GM18868 (cell line): ENCODE measurements around the gene METTL16.

Experiments used
- ATAC-seq: cut with Tn5 transposase; IDR thresholded peaks from one replicate; pipeline ENCODE4 v1.9.1; 2021; ENCODE audit warnings: mild to moderate bottlenecking, moderate library complexity; ENCODE audit not compliant: unreplicated experiment

Gene METTL16

DNA sequence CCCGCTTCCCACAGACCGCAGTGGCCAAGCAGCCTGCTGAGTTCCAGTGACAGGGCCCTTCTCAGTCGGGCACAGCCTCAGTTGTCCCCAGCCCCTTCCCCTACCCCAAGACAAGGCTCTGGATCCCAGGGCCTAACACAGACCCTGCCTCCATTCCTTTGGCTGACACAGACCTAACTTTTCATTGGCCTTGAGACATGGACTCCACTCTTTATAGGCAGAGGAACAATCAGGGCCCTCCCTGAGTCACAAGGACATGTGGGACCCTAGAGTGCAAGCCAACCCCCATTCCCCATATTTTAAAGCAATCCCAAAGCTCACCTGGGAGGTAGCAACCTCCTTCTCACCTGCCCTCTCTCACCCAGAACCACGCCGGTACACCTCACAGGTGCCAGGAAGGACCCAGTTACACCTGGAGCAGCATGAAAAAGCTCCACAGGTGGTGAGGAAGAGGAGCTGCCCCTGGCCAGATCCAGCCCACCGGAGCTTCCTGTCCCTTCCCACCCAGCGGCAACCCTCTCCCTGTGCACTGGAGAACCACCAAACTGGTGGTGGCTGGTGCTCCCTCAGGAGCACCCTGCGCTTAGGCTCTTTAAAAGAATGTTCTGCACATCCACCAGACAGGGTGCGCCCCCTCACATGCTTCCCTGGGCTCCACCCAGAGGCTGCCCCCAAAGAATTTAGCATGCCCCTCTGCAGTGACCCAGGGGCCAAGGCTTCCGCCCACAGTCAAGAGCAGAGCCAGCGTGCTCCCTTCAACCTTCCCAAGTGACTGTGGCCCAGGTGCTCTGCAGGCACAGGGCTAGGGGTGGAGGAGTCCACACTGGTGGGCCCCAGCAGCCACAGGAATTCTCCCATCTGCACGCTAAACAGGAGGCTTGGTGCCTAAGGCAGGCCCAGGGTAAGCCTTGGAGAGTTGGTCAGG lies 114.2 kb downstream of the METTL16 start:
- ATAC-seq = no peak

DNA sequence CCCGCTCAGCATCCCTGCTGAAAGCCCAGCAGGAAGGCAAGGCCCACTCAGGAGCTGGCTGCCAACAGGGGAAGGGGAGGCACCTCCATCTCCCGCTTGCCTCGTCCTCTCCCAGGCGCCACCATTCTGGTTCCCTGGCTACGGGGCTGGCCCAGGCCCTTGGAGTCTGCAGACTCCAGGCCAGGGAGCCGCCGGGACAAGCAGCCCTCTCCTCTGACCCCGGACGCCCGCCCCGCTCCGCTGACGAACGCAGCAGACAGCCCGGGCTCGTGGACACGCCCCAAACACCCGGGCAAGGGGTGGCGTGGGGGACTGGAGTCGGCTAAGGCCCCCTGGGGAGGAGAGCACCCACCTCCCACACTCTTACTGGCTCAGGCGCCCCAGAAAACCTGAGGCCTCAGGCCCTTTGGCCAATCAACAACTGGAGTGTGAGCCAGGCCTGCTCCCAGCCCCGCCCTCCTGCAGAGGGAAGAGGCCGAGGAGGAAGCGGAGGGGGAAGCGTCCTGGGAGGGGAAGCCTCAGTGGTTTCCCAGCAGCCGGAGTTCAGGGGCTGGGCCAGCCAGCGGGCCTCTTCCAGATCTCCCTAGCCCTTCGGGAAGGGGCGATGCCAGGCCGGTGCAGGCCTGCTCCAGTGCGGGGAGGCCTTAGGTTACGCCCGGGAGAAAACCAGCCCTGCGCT lies 115.0 kb downstream of the METTL16 start:
- no peak for ATAC-seq

DNA sequence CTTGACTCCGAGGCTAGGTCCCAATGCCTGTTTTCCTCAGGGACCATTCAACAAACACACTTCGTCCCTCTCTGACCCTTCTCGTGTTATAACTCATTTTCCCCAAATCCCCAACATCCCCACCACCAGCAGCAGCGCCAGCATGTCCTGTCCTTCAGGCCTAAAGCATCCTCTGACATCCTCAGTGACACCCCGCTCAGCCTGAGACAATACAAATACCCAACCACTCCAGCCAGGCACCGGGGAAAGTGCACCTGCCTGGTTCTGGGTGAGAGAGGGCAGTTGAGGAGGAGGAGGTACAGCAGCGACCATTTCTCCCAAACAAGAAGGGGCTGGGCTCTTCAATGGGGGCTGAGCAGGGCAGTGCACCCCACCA lies 115.5 kb downstream of the METTL16 start:
- no peak for ATAC-seq

DNA sequence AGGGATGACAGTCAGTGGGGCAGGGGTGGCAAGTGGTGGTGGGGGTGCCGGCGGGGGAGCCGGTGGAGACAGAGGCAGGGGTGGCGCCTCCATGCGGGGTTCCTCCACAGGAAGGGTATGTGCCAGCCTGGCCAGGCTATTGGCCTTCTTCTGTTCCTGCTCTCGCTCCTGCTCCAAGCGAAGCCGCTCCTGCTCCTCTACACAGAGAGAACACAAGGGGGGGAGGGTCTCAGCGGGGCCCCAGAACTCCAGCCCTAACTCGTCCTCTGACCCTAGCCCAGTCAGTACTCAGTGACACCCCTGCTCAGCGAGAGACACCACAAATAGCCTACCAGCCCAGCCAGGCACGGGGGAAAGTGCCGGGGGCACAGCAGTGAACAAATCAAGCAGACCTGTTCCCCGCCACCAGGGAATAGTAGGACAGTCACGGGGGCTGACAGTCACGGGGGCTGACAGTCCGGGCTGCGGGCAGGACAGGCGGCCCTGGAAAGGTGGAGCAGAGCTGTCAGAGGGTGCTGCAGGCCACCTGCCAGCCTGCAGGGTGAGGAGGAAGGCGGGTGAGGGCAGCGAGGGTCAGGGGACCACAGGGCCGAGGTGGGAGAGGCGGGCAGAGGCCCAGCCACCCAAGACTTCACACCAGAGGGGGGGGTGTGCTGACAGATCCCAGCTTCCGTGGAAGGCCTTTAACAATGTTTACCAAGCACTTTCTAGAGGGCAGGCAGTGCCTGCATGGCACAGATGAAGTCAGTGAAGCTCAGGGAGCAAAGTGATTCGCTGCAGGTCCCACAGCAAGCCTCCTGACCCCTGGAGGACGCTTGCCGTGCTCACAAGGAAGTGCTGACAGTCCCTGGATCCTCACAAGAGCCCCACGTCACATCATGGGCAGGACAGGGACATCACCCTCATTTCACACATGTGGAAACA lies 116.2 kb downstream of the METTL16 start:
- ATAC-seq = no peak

DNA sequence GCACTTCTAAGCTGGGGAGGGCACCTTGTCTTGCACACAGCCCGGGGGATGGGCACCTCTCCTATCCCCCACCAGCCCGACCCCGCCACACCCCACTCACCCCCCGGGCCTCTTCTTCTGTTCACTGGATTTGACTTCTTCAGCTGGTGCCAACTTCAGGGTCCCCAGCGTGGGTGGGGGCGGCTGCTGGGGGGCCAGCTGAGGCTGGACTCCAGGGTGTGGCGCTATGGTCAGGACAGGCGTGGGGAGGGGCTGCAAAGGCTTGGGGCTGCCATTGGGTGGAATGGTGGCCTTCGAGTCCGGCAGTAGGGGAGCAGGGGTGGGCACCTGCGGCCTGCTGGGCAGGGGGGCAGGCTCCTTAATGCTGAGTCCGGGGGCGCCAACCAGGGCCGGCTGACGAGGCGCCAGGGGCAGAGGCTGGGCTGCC lies 116.9 kb downstream of the METTL16 start:
- ATAC-seq = no peak

DNA sequence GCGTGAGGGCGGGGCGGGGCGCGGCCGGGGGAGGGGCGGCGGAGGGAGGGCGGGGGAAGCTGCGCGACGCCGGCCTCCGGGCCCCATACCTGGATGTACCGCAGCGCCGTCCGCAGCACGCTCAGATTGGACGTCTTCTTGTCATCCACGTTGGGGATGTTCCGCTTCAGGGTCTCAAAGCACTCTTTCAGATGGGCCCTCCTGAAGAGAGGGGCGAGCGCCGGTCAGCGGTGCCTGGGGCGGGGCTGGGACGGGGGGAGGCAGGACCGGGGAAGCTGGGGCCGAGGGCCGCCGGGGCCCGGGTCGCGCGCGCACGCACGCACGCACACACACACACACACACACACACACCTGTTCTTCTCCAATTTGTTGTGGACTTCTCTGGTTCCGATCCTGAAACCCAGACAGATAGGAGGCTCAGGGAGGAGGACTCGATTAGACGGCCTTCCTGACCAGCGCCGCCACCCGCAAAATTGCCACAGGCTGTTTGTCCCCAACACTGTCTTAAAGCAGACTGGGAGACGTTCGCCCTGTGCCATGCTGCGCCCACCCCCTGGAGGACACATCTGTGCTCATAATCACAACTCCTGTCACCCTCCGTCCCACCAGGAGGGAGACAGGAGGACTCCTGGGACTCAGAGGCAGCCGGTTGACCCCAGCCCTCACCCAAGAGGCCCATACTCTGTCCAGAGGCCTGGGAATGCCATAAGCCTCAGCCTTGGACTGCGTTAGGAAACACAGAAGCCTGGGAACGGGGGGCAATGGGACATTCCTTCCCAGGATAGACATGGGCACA lies 117.5 kb downstream of the METTL16 start:
- no peak for ATAC-seq

DNA sequence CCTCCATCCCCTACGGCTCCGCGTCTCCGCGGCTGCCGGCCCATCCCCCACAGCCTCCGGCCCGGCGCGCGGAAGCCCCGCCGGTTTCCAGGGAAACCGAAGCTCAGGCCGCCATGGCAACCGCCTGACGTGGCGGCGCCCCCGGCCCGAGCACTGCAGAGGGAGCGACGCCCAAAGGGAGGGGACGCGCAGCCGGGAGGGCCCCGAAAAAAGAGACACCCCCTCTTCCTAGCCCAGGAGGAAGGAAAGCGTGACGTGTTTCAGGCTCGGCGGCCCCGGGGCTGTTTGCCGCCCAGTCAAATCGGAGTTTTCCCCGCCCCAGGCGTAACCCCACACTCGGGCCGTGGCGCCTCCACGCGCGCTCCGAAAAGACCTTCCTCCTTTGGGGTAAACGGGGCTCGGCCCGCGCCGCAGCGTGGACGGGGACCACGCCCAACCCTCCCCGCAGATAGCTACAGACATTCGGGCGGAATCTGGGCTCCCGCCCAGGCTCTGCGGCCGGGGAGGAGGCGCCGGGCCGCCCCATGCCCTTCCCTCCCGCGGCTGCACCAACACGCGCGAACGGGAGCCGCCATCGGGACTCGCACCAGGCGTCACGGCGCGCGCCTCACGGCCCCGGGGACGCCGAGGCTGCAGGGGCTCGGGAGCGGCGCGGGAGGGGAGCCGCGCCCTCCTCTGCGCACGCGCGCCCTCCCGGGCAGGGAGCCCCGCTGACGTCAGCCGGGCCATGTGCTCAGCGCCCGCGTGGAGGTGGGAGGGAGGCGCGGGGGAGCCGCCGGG lies 118.3 kb downstream of the METTL16 start:
- ATAC-seq = peak; percentile 39

DNA sequence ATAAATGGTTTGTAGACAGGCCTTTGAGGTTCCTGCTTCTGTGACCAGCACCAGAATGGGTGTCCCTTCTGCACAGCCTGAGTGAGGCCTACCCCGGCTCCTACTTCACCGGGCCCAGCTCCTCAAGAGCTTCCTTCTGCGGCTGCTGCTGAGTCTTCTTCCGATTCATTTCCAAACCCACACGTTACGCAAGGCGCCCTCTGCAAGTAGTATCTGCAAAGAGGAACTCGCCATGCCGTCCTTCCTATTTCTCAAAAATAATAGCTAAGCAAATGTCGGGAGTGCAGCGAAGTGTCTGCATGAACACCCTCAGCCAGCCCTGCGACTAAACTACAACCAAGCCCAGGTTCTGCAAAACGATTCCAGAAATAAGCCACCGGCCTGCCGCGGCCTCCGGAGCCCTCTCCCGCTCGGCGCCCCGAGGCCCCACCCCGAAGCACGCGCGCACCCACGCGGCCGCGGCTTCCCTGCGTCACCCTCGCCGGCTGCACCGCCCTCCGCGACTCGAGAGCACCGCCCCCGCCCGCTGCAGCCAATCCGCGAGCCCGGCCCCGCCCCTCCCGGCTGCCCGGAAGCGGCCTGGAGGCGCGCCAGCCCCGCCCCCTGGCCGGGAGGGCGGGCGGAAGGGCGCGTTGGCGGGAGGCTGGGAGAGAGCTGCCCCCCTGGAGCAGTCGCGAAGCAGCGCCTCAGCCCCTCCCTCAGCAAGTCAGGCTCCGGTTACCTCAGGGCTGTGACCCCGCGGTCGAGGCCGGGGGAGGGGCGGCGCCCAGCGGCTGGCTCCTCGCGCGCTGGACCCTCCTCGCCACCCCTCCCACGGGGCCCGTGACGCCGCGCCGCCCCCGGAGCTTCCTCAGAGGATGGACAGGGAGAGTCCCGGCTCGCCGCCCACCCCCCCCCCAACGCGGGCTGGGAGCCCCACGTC lies 119.2 kb downstream of the METTL16 start:
- peak; percentile 57 for ATAC-seq

DNA sequence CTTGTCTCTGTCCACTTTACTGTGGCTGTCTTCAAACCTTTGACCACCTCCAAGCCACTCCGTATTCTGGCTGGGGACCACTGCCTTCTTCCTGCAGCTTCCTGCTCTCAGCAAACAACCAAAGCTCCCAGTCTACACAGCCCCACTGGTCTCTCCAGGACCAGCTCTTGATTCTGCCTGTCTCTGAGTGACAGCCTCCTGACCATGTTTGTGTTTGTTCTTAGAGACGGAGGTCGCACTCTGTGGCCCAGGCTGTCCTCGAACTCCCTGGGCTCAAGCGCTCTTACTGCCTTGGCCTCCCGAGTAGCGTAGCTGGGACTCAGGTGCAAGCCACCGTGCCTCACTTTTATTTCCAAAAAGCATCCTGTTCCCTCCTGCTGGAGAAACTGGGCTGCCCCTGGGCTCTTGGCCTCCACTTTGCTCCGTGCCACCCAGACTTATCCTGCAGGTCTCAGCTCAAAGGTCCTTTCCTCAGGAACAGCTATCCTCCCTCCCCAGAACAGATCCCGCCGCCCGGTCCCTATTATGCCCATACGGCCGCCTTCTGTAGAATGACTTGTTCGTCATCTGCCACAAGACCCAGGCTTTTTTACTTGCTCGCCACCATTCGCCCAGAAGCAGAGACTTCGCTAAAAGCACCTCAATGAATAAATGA lies 120.0 kb downstream of the METTL16 start:
- ATAC-seq = no peak

DNA sequence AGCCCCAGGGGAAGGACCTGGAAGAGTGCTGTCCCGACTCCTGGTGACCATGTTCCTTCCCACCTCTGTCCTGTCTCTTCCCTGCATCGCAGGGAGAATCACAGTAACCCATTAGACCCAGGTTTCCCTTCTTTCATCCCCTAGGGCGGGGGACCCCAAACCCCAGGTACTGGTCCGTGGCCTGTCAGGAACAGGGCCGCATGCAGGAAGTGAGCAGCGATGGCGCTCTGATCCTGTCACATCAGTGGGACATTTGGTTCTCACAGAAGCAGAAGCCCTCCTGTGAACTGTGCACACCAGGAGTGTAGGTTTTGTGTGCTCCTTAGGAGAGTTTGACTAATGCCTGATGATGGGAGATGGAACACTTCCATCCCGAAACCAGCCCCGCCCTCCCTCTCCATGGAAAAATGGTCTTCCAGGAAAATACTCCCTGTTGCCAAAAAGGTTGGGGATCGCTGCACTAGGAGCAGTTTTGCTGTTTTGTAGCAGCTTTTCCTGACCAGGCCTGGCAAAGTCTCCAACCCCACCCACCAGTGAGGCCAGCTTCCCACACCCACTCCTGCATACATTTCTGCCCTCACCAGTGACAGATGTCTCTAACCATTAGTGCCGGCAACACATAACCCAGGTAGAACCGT lies 121.4 kb downstream of the METTL16 start:
- no peak for ATAC-seq

DNA sequence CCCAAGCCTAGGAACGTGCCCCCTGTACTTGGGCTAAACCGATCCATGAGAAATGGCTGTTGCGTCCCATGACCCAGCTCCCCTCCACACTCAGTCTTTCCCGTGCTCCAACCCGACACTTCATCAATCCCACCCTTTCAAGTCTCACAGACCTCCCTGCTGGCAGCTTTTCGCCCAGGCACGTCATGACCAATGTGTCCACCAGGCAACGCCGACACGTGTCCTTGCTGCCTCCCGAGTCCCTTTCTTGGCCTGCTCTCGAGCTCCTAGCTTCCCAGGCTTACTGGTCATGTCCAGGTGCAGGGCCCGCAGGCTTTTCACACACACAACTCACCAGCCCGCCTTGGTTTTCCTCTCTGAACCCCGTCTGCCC lies 123.0 kb downstream of the METTL16 start:
- no peak for ATAC-seq

DNA sequence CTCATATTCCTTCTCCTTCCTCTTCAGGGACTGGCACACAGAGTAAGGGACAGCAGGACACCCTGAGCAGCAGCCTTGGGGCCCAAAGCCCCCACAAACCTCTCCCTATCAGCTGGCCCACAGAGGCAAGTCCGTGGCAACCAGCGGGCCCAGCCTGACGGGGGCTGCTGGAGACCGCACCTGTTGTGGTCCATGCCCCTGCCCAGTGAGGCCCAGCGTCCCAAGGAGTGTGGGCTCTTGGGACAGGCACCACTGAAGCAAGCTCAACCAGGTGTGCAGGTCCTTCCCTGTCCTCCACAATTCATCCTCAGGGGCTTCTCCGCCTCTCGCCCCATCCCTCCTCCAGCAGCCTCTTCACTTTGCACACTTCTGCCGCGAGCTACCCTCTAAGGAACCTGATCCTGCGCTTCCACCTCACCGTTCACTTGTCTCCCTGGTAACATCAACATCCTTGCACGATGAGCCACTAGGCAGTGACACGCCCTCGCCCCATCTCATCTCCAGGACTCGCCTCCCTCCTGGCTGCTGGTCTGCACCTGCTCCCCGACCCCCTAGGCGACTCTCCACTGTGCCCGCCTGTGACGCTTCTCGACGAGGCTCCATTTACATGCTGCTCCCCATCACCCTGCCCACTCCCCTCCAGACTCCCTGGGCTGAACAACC lies 123.5 kb downstream of the METTL16 start:
- ATAC-seq = no peak

DNA sequence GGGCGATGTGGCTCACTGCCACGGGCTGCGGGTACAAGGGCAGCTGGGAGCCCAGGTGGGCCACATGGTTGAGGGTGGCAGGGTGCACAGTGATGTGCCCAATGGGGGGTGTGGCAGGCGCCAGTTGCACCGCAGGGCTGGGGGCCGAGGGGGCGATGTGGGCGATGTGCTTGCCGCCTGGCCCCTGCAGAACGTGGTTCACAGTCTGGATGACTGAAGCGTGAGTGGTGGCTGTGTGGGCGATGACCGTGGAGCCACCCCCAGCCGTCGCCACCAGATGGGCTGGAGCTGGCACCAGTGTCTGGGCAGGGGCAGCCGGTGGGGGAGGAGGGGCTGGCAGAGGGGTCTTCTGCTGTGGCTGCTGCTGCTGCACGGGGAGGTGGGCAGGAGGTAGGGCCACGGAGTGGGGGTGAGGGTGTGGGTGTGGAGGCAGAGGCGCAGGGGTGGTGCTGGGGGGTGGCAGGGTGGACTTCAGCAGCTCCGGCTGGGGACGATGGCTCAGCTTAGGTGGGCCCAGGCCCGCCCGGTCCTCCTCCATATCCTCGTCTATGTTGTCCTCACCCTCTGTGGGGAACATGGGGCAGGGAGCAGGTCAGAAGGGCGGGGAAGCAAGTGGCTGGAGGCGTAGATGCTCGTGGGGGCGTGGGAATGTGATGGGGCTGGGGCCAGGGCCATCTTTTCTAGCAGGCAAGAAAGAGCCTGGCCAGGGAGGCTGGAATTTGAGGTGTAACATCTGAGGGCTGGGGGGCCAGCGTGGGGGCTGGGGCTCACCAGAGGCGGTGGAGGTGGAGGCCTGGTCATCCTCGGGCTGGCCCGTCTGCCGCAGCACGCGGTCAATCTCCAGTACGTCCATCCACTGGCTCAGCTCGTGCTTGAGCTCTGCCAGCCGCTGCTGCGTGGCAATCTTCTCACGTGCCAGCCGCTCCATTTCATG lies 124.3 kb downstream of the METTL16 start:
- no peak for ATAC-seq

DNA sequence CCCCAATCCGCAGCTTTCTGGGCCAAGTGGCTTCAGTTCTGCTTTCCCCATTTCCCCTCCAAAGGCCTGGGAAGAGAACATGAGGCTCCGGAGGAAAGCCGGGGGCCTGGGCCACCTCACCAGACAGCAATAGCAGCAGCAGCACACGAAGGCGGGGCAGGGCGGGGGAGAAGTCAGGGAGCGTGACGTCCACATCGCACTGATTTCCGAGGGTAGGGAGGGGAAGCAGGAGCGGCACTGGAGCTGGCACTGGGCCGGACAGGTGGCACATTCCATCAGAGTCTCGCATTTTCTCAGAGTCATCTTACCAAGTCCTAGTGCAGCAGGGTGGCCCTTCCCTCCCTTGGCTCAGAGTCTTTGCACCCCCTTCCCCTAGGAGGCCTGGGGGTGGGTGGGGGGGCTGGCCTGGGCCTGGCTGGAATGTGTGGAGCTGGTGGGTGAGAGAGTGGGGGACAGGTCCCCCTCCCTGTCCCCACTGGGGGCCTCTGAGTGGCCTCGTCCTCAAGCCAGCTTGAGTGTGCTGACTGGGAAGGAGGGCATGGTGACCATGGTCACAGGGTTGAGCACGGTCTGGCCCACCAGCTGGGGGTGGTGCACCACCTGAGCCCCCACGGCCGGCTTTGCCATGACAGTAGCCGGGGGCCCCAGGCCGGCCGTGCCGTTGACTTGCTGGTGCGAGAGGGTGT lies 125.1 kb downstream of the METTL16 start:
- no peak for ATAC-seq
